Measurements from ENCODE around the gene OVCA2.

DNA sequence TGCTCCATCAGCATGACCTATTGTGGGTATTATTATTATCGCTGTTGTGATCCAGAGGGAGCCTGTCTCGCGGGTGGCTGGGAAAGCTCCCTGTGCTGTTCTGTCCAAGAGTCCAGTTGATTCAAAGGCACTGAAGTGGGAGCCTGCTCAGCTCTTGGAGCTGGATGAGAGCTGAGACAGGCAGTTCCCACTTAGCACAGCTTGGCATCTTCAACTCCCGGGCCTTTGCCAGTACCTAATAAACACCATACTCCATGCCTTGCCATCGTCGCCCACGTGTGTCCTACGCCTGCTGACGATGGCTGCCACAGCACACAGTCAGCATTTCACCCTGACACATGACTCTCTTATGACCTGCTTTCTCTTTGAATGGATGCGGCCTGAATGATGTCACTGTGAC lies 49.3 kb upstream of the OVCA2 start:
- no peak for TF ChIP-seq CTCF (IDR thresholded peaks at IDR 0.05)
- TF ChIP-seq POLR2A (IDR thresholded peaks at IDR 0.05): no peak
- no peak for TF ChIP-seq POLR2AphosphoS5 (IDR thresholded peaks at IDR 0.05)

Measured in gastroesophageal sphincter (tissue), 3 donors.